Suppressor macrophage (primary cell): Measurements from ENCODE around the gene ARRB1.
"Not testable (repeated sequence)": the region's sequence is repeated elsewhere in the genome, so short reads cannot be mapped to it uniquely, and the experiment has no call there.

Source experiments
- DNase-seq, 4 experiments: peaks; one replicate each; pipeline ENCODE4 v3.0.0-alpha.2; 2020 to 2022

ARRB1 gene

DNA sequence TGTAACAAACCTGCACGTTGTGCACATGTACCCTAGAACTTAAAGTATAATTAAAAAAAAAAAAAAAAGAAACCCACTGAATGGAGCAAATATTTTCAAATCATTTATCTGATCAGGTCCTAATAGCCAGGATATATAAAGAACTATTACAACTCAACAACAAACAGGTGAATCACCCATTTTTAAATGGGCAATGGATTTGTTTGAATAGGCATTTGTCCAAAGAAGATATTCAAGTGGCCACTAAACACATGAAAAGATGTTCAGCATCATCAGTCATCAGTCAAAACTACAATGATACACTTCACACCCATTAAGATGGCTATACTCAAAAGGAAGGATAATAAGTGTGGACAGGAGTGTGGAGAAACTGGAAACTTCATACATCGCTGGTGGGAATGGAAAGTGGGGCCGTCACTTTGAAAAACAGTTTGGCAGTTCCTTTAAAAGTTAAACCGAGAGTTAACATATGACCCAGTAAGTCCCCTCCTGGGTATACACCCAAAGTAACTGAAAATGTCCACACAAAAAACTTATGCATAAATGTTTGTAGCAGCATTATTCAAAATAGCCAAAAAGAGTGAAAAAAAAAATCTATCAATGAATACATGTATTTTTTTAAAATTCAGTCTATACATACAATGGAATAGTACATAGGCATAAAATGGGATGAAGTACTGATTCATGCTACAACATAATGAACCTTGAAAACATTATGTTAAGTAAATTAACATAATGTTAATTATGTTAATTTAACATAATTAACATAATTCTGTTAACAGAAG lies 53.1 kb downstream of the ARRB1 start:
- no peak for DNase-seq

DNA sequence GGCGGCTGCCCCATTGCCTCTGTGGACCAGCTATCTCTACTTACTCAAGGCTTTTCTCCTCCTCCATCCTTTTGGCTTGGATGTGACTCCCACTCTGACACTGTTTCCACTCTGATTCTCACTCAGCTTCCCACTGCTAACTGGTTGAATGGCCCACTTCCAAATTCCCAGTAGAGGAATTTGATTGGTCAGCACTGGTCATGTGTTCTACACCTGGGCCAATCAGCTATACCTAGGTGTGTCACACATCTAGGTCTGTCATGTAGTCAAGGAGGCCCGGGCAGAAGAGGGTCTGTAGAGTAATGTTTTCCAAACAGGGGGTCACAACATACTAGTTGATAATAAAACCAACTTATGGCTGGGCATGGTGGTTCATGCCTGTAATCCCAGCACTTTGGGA lies 57.6 kb downstream of the ARRB1 start:
- DNase-seq, result no peak

- DNase-seq, result no peak
These were observed 58.5 kb downstream of the ARRB1 start for GRCh38 chr11:75292943-75293342.

GRCh38 chr11:75291741-75292140 lies 59.7 kb downstream of the ARRB1 start:
- DNase-seq, result no peak

DNA sequence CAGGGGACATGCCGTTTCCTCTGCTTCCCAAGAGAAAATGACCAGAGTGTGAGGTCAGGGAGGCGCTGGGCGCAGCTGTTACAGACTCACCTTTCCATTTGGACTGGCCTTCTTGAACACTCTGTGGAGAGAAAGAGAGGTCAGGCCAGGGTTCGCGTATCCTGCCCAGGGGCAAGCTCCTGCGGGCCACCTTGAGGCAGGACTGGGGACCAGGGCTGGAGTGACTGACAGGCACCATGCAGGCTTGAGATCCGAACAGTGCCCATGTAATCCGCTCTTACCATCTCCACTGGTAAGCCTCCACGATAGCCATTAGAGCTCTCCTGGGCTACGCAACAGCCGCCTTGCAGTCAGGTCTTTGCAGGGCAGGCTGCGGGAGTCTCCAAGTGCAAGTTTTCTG lies 61.5 kb downstream of the ARRB1 start:
- no peak for DNase-seq

- DNase-seq, result no peak
These were observed 62.0 kb downstream of the ARRB1 start for GRCh38 chr11:75289511-75289760.

DNA sequence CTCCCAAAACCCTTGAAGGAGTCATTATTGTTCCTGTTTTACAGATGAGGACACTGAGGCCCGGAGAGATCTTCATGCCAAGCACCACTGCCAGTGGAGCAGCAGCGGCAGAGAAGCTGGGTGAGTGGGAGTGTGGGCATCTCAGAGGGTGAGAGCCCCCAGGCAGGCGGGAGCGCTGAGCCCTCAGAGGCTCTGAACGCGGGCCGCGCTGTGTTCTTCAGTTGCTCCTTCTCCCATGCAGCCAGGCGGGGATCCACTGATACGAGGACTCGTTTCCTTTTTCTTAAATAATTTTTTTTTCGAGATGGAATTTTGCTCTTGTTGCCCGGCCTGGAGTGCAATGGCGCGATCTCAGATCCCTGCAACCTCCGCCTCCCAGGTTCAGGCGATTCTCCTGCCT lies 63.9 kb downstream of the ARRB1 start:
- DNase-seq, result no peak

DNA sequence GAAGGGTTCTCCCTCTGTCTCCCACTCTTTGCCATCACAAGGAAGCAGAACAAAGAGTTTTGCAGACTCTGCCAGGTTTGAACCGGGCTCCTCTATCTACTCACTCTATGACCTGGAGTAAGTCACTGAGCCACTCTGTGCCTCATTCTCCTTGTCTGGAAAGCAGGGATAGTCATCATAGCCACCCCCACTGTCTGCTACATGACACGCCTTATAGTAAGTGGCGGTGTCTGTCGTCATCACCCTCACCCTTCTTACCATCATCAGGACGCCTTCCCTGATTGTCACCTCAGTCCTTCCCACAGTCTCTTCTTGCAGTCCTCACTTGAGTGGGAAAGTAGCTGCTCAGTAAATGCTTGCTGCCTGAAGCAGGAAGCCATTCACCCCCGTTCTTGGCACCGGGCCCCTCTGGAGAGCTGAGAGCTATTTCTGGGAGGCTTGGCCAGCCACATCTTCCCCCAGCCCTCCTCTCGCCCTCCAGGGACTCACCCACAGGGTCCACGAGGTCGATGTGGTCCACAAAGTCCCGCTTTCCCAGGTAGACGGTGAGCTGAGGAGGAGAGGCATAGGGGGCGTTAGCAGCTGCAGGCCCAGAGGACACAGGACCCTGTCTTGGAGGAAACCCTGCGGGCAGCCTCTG lies 64.5 kb downstream of the ARRB1 start:
- peak in 2 of 4 experiments; percentile 27 to 42 for DNase-seq

DNA sequence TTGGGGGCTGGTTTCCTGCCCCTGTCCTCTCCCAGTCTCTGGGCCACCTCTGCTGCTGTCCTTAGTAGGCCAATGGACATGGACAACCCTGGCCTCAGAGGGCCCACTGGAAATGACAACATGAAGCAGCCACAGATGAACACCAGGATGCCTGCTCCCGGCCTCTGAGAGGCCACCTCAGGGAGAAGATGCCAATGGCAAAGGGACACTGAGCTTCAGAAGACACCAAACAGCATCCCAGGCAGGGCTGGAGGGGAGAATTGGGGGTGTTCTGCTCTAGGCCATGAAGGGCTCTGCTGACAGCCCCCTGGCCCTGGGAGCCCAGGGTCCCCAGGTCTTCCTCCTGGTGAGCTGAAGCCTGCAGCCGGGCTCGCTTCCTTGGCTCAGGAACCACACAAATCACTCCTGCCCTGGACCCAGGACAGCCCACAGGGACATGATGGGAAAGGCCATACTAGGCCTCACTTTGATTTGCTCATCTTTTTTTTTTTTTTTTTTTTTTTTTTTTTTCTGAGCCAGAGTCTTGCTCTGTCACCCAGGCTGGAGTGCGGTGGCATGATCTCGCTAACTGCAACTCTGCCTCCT lies 65.6 kb downstream of the ARRB1 start:
- no peak for DNase-seq

GRCh38 chr11:75283391-75283931 lies 68.0 kb downstream of the ARRB1 start:
- no peak for DNase-seq

DNA sequence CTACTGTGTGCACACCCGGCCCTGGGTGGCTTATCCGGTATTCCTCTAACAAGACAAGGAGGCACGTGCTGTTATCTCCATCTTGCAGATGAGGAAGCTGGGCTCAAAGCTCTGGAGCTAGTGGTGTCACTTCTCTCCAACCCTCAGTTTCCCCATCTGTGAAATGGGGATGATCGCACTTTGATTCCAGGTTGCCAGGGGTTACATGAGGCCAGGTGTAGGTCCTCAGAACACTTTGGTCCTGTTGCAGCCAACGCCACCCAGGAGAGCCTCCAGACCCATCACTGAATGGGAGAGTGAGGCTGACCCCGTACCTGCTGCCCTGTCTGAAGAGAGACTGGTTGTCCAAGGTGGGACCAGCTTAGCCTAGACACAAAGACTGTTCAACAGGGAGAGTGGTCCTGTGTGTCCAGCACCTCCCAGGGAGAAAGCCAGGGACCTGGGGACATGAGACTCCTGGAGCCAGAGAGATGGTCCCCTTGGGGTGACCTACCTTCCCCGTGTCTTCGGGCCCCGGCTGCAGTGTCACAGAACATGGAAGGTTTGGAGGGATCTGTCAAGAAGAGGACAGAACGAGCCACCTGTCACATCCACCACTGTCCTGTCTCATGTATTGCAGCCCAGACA lies 69.9 kb downstream of the ARRB1 start:
- no peak for DNase-seq

GRCh38 chr11:75280770-75281468 lies 70.5 kb downstream of the ARRB1 start:
- DNase-seq, result no peak

GRCh38 chr11:75280227-75280701 lies 71.2 kb downstream of the ARRB1 start:
- DNase-seq, result peak; percentile 80 to 89 (median 85)

DNA sequence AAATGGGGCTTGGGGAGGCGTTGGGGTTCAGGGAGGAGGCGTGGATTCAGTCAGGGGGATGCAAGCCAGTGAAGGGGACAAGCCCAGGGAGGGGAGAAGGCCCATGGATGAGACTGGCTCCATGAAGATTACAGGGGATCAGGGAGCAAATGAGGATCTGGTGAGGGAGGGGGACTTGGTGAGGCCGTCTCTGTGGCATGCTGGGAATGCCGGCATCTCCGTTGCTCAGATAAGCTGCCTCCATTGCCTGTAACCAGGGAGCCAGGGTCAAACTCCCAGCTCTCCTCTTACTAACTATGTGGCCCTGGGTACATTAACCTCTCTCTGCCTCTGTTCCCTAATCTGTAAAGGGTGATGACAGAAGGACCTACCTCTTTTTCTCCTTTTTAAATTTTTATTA lies 72.2 kb downstream of the ARRB1 start:
- DNase-seq, result no peak

GRCh38 chr11:75277991-75278790 lies 73.3 kb downstream of the ARRB1 start:
- DNase-seq, result no peak

DNA sequence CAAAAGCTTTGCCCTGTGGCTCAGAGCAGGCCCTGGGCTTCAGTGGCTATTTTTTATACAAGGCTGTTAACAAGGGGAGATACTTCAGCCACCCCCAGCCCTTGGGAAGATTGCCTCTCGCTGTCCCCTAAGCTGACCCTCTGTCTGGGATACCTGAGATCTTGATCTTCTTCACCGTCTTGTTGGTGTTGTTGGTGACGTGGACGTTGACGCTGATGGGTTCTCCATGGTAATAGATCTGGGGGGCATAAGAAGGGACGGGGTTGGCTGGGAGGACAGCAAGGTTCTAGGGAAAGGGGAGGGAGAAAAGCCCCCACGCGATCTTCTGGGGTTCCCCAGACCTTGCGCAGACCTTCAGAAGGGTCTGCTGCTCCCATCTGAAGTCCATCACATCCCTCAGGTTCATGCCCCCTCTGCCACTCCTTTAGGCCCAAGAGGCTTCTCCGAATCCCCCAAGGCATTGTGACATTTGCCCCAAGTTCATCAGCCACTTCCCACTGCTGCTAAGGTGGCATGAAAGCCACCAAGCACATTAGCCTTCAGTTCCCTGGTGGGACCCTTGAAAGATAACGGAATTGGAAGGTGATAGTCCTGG lies 74.2 kb downstream of the ARRB1 start:
- no peak for DNase-seq

DNA sequence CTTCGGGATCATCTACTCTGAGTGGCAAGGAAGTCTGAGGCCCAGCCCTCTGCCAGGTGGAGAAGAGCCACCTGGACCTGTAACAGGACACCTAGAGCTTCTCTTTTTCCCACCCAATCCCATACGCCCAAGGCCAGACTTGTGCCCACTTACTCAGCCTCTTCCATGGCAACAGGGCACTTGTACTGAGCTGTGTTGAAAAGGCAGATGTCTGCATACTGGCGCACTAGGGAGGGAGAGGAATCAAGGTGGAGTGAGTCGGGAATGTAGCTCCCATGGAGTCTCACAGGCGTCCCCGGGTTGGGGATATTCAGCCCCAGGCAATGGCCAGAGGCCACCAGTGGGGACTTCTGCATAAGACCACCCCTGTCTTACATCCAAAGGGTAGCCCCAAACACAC lies 74.8 kb downstream of the ARRB1 start:
- no peak for DNase-seq

DNA sequence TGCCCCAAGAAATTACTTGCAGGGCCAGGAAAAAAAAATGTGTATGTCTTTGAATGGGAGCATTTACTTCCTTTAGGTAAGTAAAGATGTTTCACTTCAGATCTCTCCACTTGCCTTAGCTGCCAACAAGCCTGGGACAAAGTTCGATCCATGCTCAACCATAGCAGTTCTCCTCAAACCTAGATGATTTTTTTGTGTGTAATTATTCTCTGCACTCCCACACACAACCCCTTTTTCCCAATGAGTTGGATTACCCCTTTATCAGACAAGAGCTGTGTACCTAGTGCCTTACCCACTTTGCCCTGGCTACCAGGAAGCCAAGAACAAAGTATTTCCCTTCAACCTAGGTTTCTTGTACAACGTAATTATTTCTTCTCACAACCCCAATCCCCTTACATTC lies 75.3 kb downstream of the ARRB1 start:
- no peak for DNase-seq

DNA sequence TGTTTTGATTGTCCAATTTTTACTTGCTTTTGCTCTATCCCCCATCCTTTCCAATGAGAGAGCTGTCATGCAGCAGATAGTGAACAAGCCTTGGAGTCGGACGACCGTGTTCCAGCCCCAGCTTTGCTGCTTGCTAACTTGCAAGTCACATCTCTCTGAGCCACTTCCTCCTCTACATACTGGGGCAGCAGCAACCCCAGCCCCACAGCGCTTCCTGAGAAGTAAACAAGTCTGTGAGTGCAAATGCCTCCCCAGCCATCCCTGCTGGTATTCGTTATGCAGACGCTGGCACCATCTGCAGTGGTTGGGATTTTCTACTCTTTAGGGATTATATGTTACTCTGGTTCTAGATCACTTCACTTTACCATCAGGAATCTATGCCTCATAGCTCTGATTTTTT lies 75.9 kb downstream of the ARRB1 start:
- DNase-seq, result peak; percentile 64 to 82 (median 76)

DNA sequence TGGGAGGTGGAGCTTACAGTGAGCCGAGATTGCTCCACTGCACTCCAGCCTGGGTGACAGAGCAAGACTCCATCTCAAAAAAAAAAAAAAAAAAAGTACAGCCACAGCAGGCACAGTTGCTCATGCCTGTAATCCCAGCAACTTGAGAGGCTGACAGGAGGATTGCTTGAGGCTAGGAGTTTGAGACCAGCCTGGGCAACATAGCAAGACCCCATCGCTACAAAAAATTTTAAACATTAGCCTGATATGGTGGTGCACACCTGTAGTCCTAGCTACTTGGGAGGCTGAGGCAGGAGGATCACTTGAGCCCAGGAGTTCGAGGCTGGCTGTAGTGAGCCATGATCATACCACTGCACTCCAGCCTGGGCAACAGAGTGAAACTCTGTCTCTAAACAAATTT lies 76.7 kb downstream of the ARRB1 start:
- DNase-seq, result not testable (repeated sequence)
